Progenitor cell of endocrine pancreas (in vitro differentiated cells): ENCODE data around the gene WAS. TPM values are rescaled to one million over a fixed set of nuclear protein-coding genes. Genes with fewer than 3 reads are reported as not detected.
"Not testable (repeated sequence)": the region's sequence is repeated elsewhere in the genome, so short reads cannot be mapped to it uniquely, and the experiment has no call there.

ENCODE experiments used
- DNase-seq: peaks from one replicate; pipeline ENCODE4 v3.0.0; 2021; ENCODE audit warnings: low spot score; ENCODE audit not compliant: unreplicated experiment
- H3K27ac Mint-ChIP-seq: 2 replicates; pipeline ENCODE4 v1.8.0; 2021; ENCODE audit warnings: mild to moderate bottlenecking, moderate library complexity, mixed read lengths
- H3K27me3 Mint-ChIP-seq: 2 replicates; pipeline ENCODE4 v1.8.0; 2021; ENCODE audit warnings: mixed read lengths
- H3K36me3 Mint-ChIP-seq: 2 replicates; pipeline ENCODE4 v1.8.0; 2022; ENCODE audit warnings: mixed read lengths; ENCODE audit not compliant: insufficient read depth
- H3K4me1 Mint-ChIP-seq: 2 replicates; pipeline ENCODE4 v1.8.0; 2021; ENCODE audit warnings: low read depth, mixed read lengths
- H3K4me3 Mint-ChIP-seq: 2 replicates; pipeline ENCODE4 v1.8.0; 2021; ENCODE audit warnings: low read depth, mild to moderate bottlenecking, moderate library complexity, mixed read lengths
- H3K9me3 Mint-ChIP-seq: 2 replicates; pipeline ENCODE4 v1.8.0; 2021; ENCODE audit warnings: low read depth, mixed read lengths
- total RNA-seq: library from RNA; stranded (reverse); gene quantifications from 2 replicates; pipeline ENCODE4 v1.2.1, GENCODE V29; 2021
- TF ChIP-seq, protein P1 (sequence below): fragments of 200-600 bp; sonication (generic); IDR thresholded peaks from one replicate; pipeline ENCODE4 v1.5.0; 2021; ENCODE audit warnings: antibody characterized with exemption, mild to moderate bottlenecking; ENCODE audit not compliant: unreplicated experiment

The WAS gene
- total RNA-seq, 1 donor from 2014 or later: 1.2 TPM

- H3K4me1 Mint-ChIP-seq: no peaks in the 10 kb centered on the region
- H3K27me3 Mint-ChIP-seq: peaks cover 8% of the 10 kb centered on the region
- no peaks in the 10 kb centered on the region for H3K36me3 Mint-ChIP-seq
- no peak overlapping the region for H3K27ac Mint-ChIP-seq
- peaks cover 10% of the 10 kb centered on the region for H3K9me3 Mint-ChIP-seq
- TF ChIP-seq, protein P1, sequence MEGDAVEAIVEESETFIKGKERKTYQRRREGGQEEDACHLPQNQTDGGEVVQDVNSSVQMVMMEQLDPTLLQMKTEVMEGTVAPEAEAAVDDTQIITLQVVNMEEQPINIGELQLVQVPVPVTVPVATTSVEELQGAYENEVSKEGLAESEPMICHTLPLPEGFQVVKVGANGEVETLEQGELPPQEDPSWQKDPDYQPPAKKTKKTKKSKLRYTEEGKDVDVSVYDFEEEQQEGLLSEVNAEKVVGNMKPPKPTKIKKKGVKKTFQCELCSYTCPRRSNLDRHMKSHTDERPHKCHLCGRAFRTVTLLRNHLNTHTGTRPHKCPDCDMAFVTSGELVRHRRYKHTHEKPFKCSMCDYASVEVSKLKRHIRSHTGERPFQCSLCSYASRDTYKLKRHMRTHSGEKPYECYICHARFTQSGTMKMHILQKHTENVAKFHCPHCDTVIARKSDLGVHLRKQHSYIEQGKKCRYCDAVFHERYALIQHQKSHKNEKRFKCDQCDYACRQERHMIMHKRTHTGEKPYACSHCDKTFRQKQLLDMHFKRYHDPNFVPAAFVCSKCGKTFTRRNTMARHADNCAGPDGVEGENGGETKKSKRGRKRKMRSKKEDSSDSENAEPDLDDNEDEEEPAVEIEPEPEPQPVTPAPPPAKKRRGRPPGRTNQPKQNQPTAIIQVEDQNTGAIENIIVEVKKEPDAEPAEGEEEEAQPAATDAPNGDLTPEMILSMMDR: no peak
- H3K4me3 Mint-ChIP-seq: no peak overlapping the region
- DNase-seq: no peak
Observed at GRCh38 chrX:48649102-48649501, 34.5 kb upstream of the WAS start.

DNA sequence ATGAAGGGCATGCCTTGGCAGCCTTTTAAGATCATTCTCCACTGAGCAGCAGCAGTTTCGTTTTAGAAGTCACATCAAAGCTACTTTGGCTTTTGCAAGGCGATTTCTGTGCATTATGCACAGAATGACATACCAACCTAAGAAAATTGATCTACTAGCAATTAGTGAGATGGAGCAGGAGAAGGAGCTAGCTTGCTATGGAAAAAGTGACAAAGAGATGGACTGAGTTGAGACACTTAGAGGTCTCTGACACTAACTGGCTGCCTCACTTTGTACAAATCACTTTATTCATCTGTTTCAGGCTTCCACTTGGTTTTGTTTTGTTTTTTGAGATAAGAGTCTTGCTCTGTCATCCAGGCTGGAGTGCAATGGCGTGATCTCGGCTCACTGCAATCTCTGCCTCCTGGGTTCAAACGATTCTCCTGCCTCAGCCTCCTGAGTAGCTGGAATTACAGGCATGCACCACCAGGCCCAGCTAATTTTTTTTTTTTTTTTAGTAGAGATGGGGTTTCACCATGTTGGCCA, 31.5 kb upstream of the WAS start:
- DNase-seq, H3K36me3 Mint-ChIP-seq, H3K4me1 Mint-ChIP-seq, H3K4me3 Mint-ChIP-seq, H3K27ac Mint-ChIP-seq: not testable (repeated sequence)
- Mint-ChIP-seq H3K9me3 (peaks cover 17% of the 10 kb centered on the region), H3K27me3 (peaks cover 15% of the 10 kb centered on the region)

- Mint-ChIP-seq H3K9me3 (peaks cover 17% of the 10 kb centered on the region), H3K4me3 (peak overlapping the region; percentile 2), H3K27me3 (peaks cover 15% of the 10 kb centered on the region)
- not testable (repeated sequence) for H3K4me1 Mint-ChIP-seq, H3K27ac Mint-ChIP-seq, H3K36me3 Mint-ChIP-seq, DNase-seq
Observed at GRCh38 chrX:48654746-48655145, 28.9 kb upstream of the WAS start.

GRCh38 chrX:48659686-48660085, 23.9 kb upstream of the WAS start:
- DNase-seq, H3K27me3 Mint-ChIP-seq, H3K4me3 Mint-ChIP-seq: not testable (repeated sequence)

DNA sequence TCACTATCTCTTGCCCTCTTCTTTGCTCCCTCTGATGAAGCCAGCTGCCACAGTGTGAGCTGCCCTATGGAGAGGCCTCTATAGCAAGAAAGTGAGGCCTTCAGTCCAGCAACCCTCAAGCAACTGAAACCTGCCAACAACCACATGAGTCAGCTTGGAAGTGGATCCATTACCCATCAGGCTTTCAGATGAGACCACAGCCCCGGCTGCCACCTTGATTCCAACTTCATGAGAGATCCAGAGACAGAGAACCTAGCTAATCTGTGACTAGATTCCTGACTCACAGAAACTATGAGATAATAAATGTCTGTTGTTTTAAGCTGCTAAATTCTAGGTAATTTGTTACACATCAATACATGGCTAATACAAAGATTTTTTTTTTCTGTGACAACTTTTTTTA, 20.4 kb upstream of the WAS start:
- H3K27ac Mint-ChIP-seq: no peak overlapping the region
- H3K36me3 Mint-ChIP-seq: peaks cover 3% of the 10 kb centered on the region
- TF ChIP-seq, protein P1: no peak
- H3K4me1 Mint-ChIP-seq: no peaks in the 10 kb centered on the region
- peaks cover 13% of the 10 kb centered on the region for H3K9me3 Mint-ChIP-seq
- no peak overlapping the region for H3K4me3 Mint-ChIP-seq
- H3K27me3 Mint-ChIP-seq: no peaks in the 10 kb centered on the region
- DNase-seq: no peak

More at GRCh38 chrX:48659686-48660085, 23.9 kb upstream of the WAS start:
- H3K36me3 Mint-ChIP-seq, H3K4me1 Mint-ChIP-seq, H3K27ac Mint-ChIP-seq: not testable (repeated sequence)
- H3K9me3 Mint-ChIP-seq: peaks cover 23% of the 10 kb centered on the region

- H3K9me3 Mint-ChIP-seq: peaks cover 13% of the 10 kb centered on the region
- H3K4me3 Mint-ChIP-seq: no peak overlapping the region
- no peaks in the 10 kb centered on the region for H3K4me1 Mint-ChIP-seq
- TF ChIP-seq, protein P1: no peak
- H3K27me3 Mint-ChIP-seq: no peaks in the 10 kb centered on the region
- no peak overlapping the region for H3K27ac Mint-ChIP-seq
- no peak for DNase-seq
- peaks cover 3% of the 10 kb centered on the region for H3K36me3 Mint-ChIP-seq
Observed at GRCh38 chrX:48664156-48664555, 19.4 kb upstream of the WAS start.

DNA sequence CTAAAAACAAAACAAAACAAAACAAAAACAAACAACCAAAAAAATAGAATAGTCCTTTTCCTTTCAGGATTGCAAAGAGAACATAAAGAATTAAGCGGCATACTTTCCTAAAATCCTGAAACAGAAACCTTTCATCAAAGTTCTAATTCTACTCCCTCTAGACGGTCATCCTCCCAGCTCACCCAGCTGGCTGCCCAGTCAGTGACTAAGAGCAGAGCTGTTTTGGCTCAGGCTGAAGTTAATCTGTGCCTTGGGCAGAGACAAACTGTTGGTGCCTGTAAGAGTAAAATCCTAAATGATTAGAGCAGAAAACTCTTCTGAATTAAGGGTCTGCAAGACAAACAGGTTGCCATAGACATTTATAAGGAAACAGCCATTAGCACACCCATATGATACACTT, 17.6 kb upstream of the WAS start:
- no peak overlapping the region for H3K27ac Mint-ChIP-seq
- H3K4me1 Mint-ChIP-seq: no peaks in the 10 kb centered on the region
- no peak overlapping the region for H3K4me3 Mint-ChIP-seq
- DNase-seq: no peak
- H3K36me3 Mint-ChIP-seq: peaks cover 2% of the 10 kb centered on the region
- peaks cover 9% of the 10 kb centered on the region for H3K9me3 Mint-ChIP-seq
- no peaks in the 10 kb centered on the region for H3K27me3 Mint-ChIP-seq
- TF ChIP-seq, protein P1: no peak
